Measurements from ENCODE around the gene SPP1.
"Not testable (repeated sequence)": the region's sequence is repeated elsewhere in the genome, so short reads cannot be mapped to it uniquely, and the experiment has no call there.

SPP1 gene

GRCh38 chr4:88025868-88026661 lies 50.6 kb downstream of the SPP1 start:
- DNase-seq (ENCODE audit: low spot score): not testable (repeated sequence)

- DNase-seq (ENCODE audit: low spot score): peak; percentile 43
Observed at GRCh38 chr4:88027611-88028608, 52.4 kb downstream of the SPP1 start.

GRCh38 chr4:88028946-88029345 lies 53.4 kb downstream of the SPP1 start:
- DNase-seq (ENCODE audit: low spot score): no peak

- no peak for DNase-seq (ENCODE audit: low spot score)
Observed at GRCh38 chr4:88029556-88029955, 54.0 kb downstream of the SPP1 start.

- DNase-seq (ENCODE audit: low spot score): no peak
Observed at GRCh38 chr4:88030565-88031310, 55.2 kb downstream of the SPP1 start.

Data from activated CD4-positive, alpha-beta T cell treated with anti-CD3 and anti-CD28 coated beads, Interleukin-2, Interleukin-4, amounts not matched to agents 100 ng/mL and 50 ng/mL, durations not matched to agents 16 hours and 8 hours (primary cell).